Tibial nerve (tissue), 4 donors: Measurements from ENCODE around the gene ELMO2. TPM values are rescaled to one million over a fixed set of nuclear protein-coding genes. Genes with fewer than 3 reads are reported as not detected.

Source experiments
- DNase-seq, 2 donors: peaks; one replicate each; pipeline ENCODE4 v3.0.0-alpha.2; 2019; ENCODE audit warnings: low spot score in 2 of 2
- H3K27ac ChIP-seq, 4 donors: fragments of 200-600 bp; sonication (generic) in 3 of 4; one replicate each; pipeline ENCODE4 v1.5.1; 2017 to 2019; ENCODE audit warnings: mild to moderate bottlenecking in 1 of 4
- H3K27me3 ChIP-seq, 2 donors: fragments of 200-600 bp; sonication (generic) in 1 of 2; one replicate each; pipeline versions ENCODE4 v1.5.1 to v1.6.0; 2017 to 2019
- H3K36me3 ChIP-seq, 3 donors: fragments of 200-600 bp; sonication (generic); one replicate each; pipeline ENCODE4 v1.5.1; 2018 to 2019
- H3K4me1 ChIP-seq, 4 donors: fragments of 200-600 bp; sonication (generic) in 3 of 4; one replicate each; pipeline ENCODE4 v1.5.1; 2017 to 2019
- H3K4me3 ChIP-seq, 4 donors: fragments of 200-600 bp; sonication (generic) in 3 of 4; one replicate each; pipeline ENCODE4 v1.5.1; 2017 to 2019; ENCODE audit warnings: mild to moderate bottlenecking in 1 of 4, moderate library complexity in 1 of 4
- H3K9me3 ChIP-seq, 4 donors: fragments of 200-600 bp; sonication (generic) in 3 of 4; one replicate each; pipeline ENCODE4 v1.5.1; 2017 to 2019
- CTCF ChIP-seq, 5 experiments: fragments of 200-600 bp in 3 of 5; fragments of 450-650 bp in 2 of 5; sonication (generic) in 3 of 5; IDR thresholded peaks; one replicate each; pipeline ENCODE4 v1.5.1; 2016 to 2019; ENCODE audit warnings: antibody characterized with exemption in 5 of 5, mild to moderate bottlenecking in 3 of 5, moderate library complexity in 2 of 5
- EP300 ChIP-seq, 2 donors: sonication (generic); formaldehyde crosslinking; IDR thresholded peaks; one replicate each; pipeline ENCODE4 v1.6.1; 2017; ENCODE audit warnings: antibody characterized with exemption in 2 of 2, mild to moderate bottlenecking in 1 of 2
- POLR2A ChIP-seq, 2 donors: fragments of 450-650 bp; IDR thresholded peaks; one replicate each; pipeline ENCODE4 v1.6.1; 2017; ENCODE audit warnings: antibody characterized with exemption in 2 of 2, mild to moderate bottlenecking in 2 of 2, moderate library complexity in 2 of 2
- WGBS, 2 donors: methylation state at CpG; one replicate each; pipeline ENCODE4 v1.1.5; 2018; 5-methylcytosine and 5-hydroxymethylcytosine counted together
- total RNA-seq, 4 donors: library from RNA; depleted of rRNA; stranded (reverse); fragments of >200 nt; gene quantifications; one replicate each; pipeline ENCODE4 v1.1.0, GENCODE V29; 2016

Gene ELMO2
- total RNA-seq, 4 donors from 2014 or later = 56.7 to 78.9 (median 70.5) TPM

GRCh38 chr20:46324960-46325703, 81.3 kb downstream of the ELMO2 start:
- no peaks in the 10 kb centered on the region for H3K9me3 ChIP-seq
- DNase-seq = peak in 1 of 2 donors; percentile 38
- H3K36me3 ChIP-seq = no peaks in the 10 kb centered on the region
- peaks cover 0 to 4% (median 0%) of the 10 kb centered on the region in 4 donors for H3K4me1 ChIP-seq
- peaks cover 0 to 47% of the 10 kb centered on the region in 2 donors for H3K27me3 ChIP-seq
- no peak overlapping the region for H3K4me3 ChIP-seq
- WGBS, 2 donors = 62 to 68% methylated on average over 6 of the region's 6 CpGs
- TF ChIP-seq CTCF (IDR thresholded peaks at IDR 0.05) (peak in 1 of 5 experiments; percentile 21), POLR2A (IDR thresholded peaks at IDR 0.05) (no peak)
- no peak overlapping the region for H3K27ac ChIP-seq

GRCh38 chr20:46324379-46324778, 82.0 kb downstream of the ELMO2 start:
- Histone ChIP-seq H3K36me3 (no peaks in the 10 kb centered on the region), H3K27me3 (peaks cover 0 to 39% of the 10 kb centered on the region in 2 donors), H3K27ac (no peak overlapping the region), H3K4me3 (no peak overlapping the region), H3K9me3 (no peaks in the 10 kb centered on the region), H3K4me1 (no peaks in the 10 kb centered on the region)
- 71 to 72% methylated on average over 7 of the region's 7 CpGs for WGBS, 2 donors
- TF ChIP-seq EP300 (IDR thresholded peaks at IDR 0.05) (no peak), POLR2A (IDR thresholded peaks at IDR 0.05) (no peak), CTCF (IDR thresholded peaks at IDR 0.05) (no peak)
- no peak for DNase-seq

DNA sequence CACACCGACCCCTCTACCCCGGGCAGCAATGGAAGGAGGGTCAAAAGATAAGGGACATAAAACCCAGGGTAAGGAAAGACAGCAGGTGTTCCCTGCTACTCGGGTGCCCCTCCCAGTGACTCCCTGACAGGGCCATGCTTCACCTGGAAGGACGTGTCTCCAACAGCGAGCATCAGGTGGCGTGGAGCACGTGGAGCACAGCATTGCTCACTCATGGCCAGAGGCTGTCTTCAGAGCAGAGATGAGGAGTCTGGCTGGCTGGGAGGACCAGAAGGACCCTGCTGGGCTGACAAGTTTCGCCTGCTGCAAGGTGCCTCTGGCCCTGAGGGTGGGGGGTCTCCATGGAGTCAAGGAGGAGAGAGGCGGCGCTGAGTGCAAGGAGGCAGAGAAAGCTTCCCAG, 82.9 kb downstream of the ELMO2 start:
- Histone ChIP-seq H3K27me3 (peaks cover 0 to 35% of the 10 kb centered on the region in 2 donors), H3K27ac (no peak overlapping the region), H3K36me3 (no peaks in the 10 kb centered on the region), H3K4me3 (no peak overlapping the region), H3K4me1 (no peaks in the 10 kb centered on the region), H3K9me3 (no peaks in the 10 kb centered on the region)
- 60 to 77% methylated on average over 10 of the region's 10 CpGs for WGBS, 2 donors
- no peak for DNase-seq
- no peak for TF ChIP-seq EP300 (IDR thresholded peaks at IDR 0.05)
- TF ChIP-seq CTCF (IDR thresholded peaks at IDR 0.05) = no peak
- TF ChIP-seq POLR2A (IDR thresholded peaks at IDR 0.05) = no peak

GRCh38 chr20:46322641-46323040, 83.8 kb downstream of the ELMO2 start:
- no peak for DNase-seq
- no peak for TF ChIP-seq CTCF (IDR thresholded peaks at IDR 0.05)
- no peak for TF ChIP-seq EP300 (IDR thresholded peaks at IDR 0.05)
- TF ChIP-seq POLR2A (IDR thresholded peaks at IDR 0.05) = no peak
- Histone ChIP-seq H3K4me1 (no peaks in the 10 kb centered on the region), H3K9me3 (no peaks in the 10 kb centered on the region), H3K27me3 (peaks cover 0 to 38% of the 10 kb centered on the region in 2 donors), H3K27ac (no peak overlapping the region), H3K4me3 (no peak overlapping the region), H3K36me3 (no peaks in the 10 kb centered on the region)
- WGBS, 2 donors = 49 to 58% methylated on average over 8 of the region's 8 CpGs

GRCh38 chr20:46317685-46318177, 88.7 kb downstream of the ELMO2 start:
- no peak for DNase-seq
- Histone ChIP-seq H3K27ac (no peak overlapping the region), H3K27me3 (peaks cover 0 to 60% of the 10 kb centered on the region in 2 donors), H3K9me3 (no peaks in the 10 kb centered on the region), H3K36me3 (no peaks in the 10 kb centered on the region), H3K4me3 (no peak overlapping the region), H3K4me1 (peaks cover 0 to 4% (median 1%) of the 10 kb centered on the region in 4 donors)
- 44 to 49% methylated on average over 7 of the region's 7 CpGs for WGBS, 2 donors
- no peak for TF ChIP-seq POLR2A (IDR thresholded peaks at IDR 0.05)
- TF ChIP-seq EP300 (IDR thresholded peaks at IDR 0.05) = no peak
- no peak for TF ChIP-seq CTCF (IDR thresholded peaks at IDR 0.05)
